Right lobe of liver (tissue), 4 donors: ENCODE measurements around the gene ACTR6.

ENCODE experiments used
- POLR2A ChIP-seq: fragments of 450-650 bp; IDR thresholded peaks from one replicate; pipeline ENCODE4 v1.6.1; 2017; ENCODE audit warnings: antibody characterized with exemption, mild to moderate bottlenecking
- TF ChIP-seq, protein P1 (sequence below), 4 donors: fragments of 200-600 bp in 3 of 4; fragments of 450-650 bp in 1 of 4; IDR thresholded peaks; one replicate each; pipeline versions ENCODE4 v1.5.1 to v1.8.0; 2016 to 2022; ENCODE audit warnings: antibody characterized with exemption in 4 of 4, mild to moderate bottlenecking in 2 of 4
- donor health status: DM: no; HTN: no; CAD: no.
- donor health status: DM: no; HTN: no; CAD: no.
- donor health status: DM: no; HTN: yes; CAD: no.

GRCh38 chr12:100263131-100263530 is 62.5 kb downstream of the ACTR6 start:
- TF ChIP-seq, protein P1, sequence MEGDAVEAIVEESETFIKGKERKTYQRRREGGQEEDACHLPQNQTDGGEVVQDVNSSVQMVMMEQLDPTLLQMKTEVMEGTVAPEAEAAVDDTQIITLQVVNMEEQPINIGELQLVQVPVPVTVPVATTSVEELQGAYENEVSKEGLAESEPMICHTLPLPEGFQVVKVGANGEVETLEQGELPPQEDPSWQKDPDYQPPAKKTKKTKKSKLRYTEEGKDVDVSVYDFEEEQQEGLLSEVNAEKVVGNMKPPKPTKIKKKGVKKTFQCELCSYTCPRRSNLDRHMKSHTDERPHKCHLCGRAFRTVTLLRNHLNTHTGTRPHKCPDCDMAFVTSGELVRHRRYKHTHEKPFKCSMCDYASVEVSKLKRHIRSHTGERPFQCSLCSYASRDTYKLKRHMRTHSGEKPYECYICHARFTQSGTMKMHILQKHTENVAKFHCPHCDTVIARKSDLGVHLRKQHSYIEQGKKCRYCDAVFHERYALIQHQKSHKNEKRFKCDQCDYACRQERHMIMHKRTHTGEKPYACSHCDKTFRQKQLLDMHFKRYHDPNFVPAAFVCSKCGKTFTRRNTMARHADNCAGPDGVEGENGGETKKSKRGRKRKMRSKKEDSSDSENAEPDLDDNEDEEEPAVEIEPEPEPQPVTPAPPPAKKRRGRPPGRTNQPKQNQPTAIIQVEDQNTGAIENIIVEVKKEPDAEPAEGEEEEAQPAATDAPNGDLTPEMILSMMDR (IDR thresholded peaks at IDR 0.05): no peak
- TF ChIP-seq POLR2A: no peak
